ENCODE measurements around the gene SELENON. TPM values are rescaled to one million over a fixed set of nuclear protein-coding genes. Genes with fewer than 3 reads are reported as not detected.

The SELENON gene
- total and polyA plus RNA-seq, 10 of the 15 experiments (the other 5 are each of a cell fraction or from before 2014, with no cell fraction given), result 0.07 to 5.1 (median 0.80) TPM

GRCh38 chr1:25765923-25766589 lies 33.9 kb upstream of the SELENON start:
- Histone ChIP-seq H3K4me2 (ENCODE audit: control insufficient read depth, insufficient read depth) (no peak overlapping the region), H4K20me1 (ENCODE audit: control insufficient read depth, insufficient read depth) (no peaks in the 10 kb centered on the region), H2AFZ (ENCODE audit: control insufficient read depth, low read depth, low read length) (no peak overlapping the region), H3K27ac (ENCODE audit: control insufficient read depth, insufficient read depth) (no peak overlapping the region), H3K9me3 (replicated peaks; ENCODE audit: control insufficient read depth, insufficient read depth, low read length) (no peaks in the 10 kb centered on the region), H3K9ac (ENCODE audit: control insufficient read depth, insufficient read depth, low read length) (no peak overlapping the region), H3K4me3 (no peak overlapping the region), H3K4me1 (ENCODE audit: control insufficient read depth, insufficient read depth, low read length) (peaks cover 2% of the 10 kb centered on the region), H3K79me2 (ENCODE audit: control insufficient read depth, insufficient read depth, low read length) (no peaks in the 10 kb centered on the region), H3K27me3 (replicated peaks in 1 of 2; ENCODE audit: control insufficient read depth in 2 of 2, insufficient read depth in 2 of 2, low read length in 1 of 2) (peaks cover 0 to 5% of the 10 kb centered on the region in 2 experiments; a peak in 1 of 4 replicates), H3K36me3 (ENCODE audit: control insufficient read depth in 2 of 2, insufficient read depth in 2 of 2, low read length in 1 of 2) (no peaks in the 10 kb centered on the region)
- no peak for TF ChIP-seq CBFB (IDR thresholded peaks at IDR 0.05; ENCODE audit: low read depth)
- TF ChIP-seq SREBF2 (IDR thresholded peaks at IDR 0.05; ENCODE audit: low read length), result no peak
- no peak for FAIRE-seq
- no TSS peak for BruUV-seq (replicated peaks)
- ChIA-PET SMC1A (ENCODE audit: uncharacterized antibody, unreplicated experiment) (interaction anchor here (1.2 kb wide), 1 partner anchor 13 kb away, joined by 3 read pairs; no protein-coding TSS in a partner anchor), RAD21 (ENCODE audit: unreplicated experiment) (interaction anchor here (0.8 kb wide), 1 partner anchor 157 kb away, joined by 3 read pairs; no protein-coding TSS in a partner anchor), POLR2A (interaction anchor here (0.7 kb wide), 1 partner anchor 279 kb away, joined by 3 read pairs; no protein-coding TSS in a partner anchor), CTCF (interaction anchor here (1.5 kb wide), 1 partner anchor 157 kb away, joined by 6 read pairs; no protein-coding TSS in a partner anchor)
- intact Hi-C loops (cut with micrococcal nuclease; ENCODE audit: unreplicated experiment), result no loop called here
- DNase-seq (ENCODE audit: low read depth, low spot score), result no peak
- in situ Hi-C loops (cut with MboI), result no loop called here
- WGBS (ENCODE audit: insufficient coverage, insufficient replicate concordance, low lambda C conversion rate, missing lambda C conversion rate), result 49% methylated on average over 13 of the region's 13 CpGs
- no peak for ATAC-seq

- H4K20me1 ChIP-seq (ENCODE audit: control insufficient read depth, insufficient read depth), result no peaks in the 10 kb centered on the region
- H3K9ac ChIP-seq (ENCODE audit: control insufficient read depth, insufficient read depth, low read length), result no peak overlapping the region
- no peak overlapping the region for H3K4me2 ChIP-seq (ENCODE audit: control insufficient read depth, insufficient read depth)
- H3K4me3 ChIP-seq, result no peak overlapping the region
- H3K27me3 ChIP-seq (replicated peaks in 1 of 2; ENCODE audit: control insufficient read depth in 2 of 2, insufficient read depth in 2 of 2, low read length in 1 of 2), result peaks cover 2 to 5% of the 10 kb centered on the region in 2 experiments; a peak in 1 of 4 replicates
- no TSS peak for BruUV-seq (replicated peaks)
- no peak for FAIRE-seq
- H2AFZ ChIP-seq (ENCODE audit: control insufficient read depth, low read depth, low read length), result no peak overlapping the region
- no peak for ATAC-seq
- ChIA-PET POLR2A (interaction anchor here (0.7 kb wide), 1 partner anchor 280 kb away, joined by 3 read pairs; no protein-coding TSS in a partner anchor), RAD21 (ENCODE audit: unreplicated experiment) (no interaction called here), CTCF (interaction anchor here (1.5 kb wide), 1 partner anchor 158 kb away, joined by 6 read pairs; no protein-coding TSS in a partner anchor), SMC1A (ENCODE audit: uncharacterized antibody, unreplicated experiment) (no interaction called here)
- H3K36me3 ChIP-seq (ENCODE audit: control insufficient read depth in 2 of 2, insufficient read depth in 2 of 2, low read length in 1 of 2), result no peaks in the 10 kb centered on the region
- intact Hi-C loops (cut with micrococcal nuclease; ENCODE audit: unreplicated experiment), result no loop called here
- no peaks in the 10 kb centered on the region for H3K9me3 ChIP-seq (replicated peaks; ENCODE audit: control insufficient read depth, insufficient read depth, low read length)
- H3K79me2 ChIP-seq (ENCODE audit: control insufficient read depth, insufficient read depth, low read length), result no peaks in the 10 kb centered on the region
- peaks cover 6% of the 10 kb centered on the region for H3K4me1 ChIP-seq (ENCODE audit: control insufficient read depth, insufficient read depth, low read length)
- in situ Hi-C loops (cut with MboI), result no loop called here
- H3K27ac ChIP-seq (ENCODE audit: control insufficient read depth, insufficient read depth), result no peak overlapping the region
- WGBS (ENCODE audit: insufficient coverage, insufficient replicate concordance, low lambda C conversion rate, missing lambda C conversion rate), result 80% methylated on average over 10 of the region's 13 CpGs
- no peak for DNase-seq (ENCODE audit: low read depth, low spot score)
- no peak for TF ChIP-seq ZNF207 (IDR thresholded peaks at IDR 0.05; ENCODE audit: borderline replicate concordance)
- no peak for TF ChIP-seq PRDM15 (CRISPR knock-in tag; IDR thresholded peaks at IDR 0.05)
- no peak for TF ChIP-seq CUX1 (IDR thresholded peaks at IDR 0.05; ENCODE audit: insufficient replicate concordance, low read depth, low read length)
Observed at GRCh38 chr1:25766721-25767436, 33.1 kb upstream of the SELENON start.

Data from GM12878 (cell line).